ENCODE results near the gene CEBPG. TPM values are rescaled to one million over a fixed set of nuclear protein-coding genes. Genes with fewer than 3 reads are reported as not detected.
A peak's percentile ranks its signal among the peaks of the same experiment; 100 is the strongest.

Gene CEBPG
- total and polyA plus RNA-seq, 3 experiments from 2014 or later, result 12.3 to 27.9 (median 27.8) TPM

- H3K27ac ChIP-seq (ENCODE audit: low read depth, low read length), result no peak overlapping the region
- Mint-ChIP-seq H3K27ac (no peak overlapping the region), H3K4me3 (no peak overlapping the region), H3K27me3 (no peaks in the 10 kb centered on the region), H3K4me1 (peaks cover 0 to 5% (median 0%) of the 10 kb centered on the region in 3 donors), H3K36me3 (peaks cover 0 to 12% (median 0%) of the 10 kb centered on the region in 3 donors), H3K9me3 (no peaks in the 10 kb centered on the region)
- H3K4me3 ChIP-seq (ENCODE audit: low read length), result no peak overlapping the region
- DNase-seq, result peak in 1 of 5 donors; percentile 14
- no peaks in the 10 kb centered on the region for H3K4me1 ChIP-seq (ENCODE audit: insufficient read depth, low read length)
- ChIA-PET POLR2A (no interaction called here), CTCF (interaction anchor here (1.7 kb wide), 1 partner anchor 24 kb away, joined by 4 read pairs; no protein-coding TSS in a partner anchor)
- no peaks in the 10 kb centered on the region for H3K9me3 ChIP-seq (ENCODE audit: low read length)
- no peaks in the 10 kb centered on the region for H3K27me3 ChIP-seq (ENCODE audit: insufficient read depth, low read length, poor library complexity, severe bottlenecking)
- no peaks in the 10 kb centered on the region for H3K36me3 ChIP-seq (ENCODE audit: insufficient read depth, low read length)
Observed at GRCh38 chr19:33391631-33392249, 18.2 kb downstream of the CEBPG start.

- DNase-seq, result peak in 1 of 5 donors; percentile 47
- no peaks in the 10 kb centered on the region for H3K36me3 ChIP-seq (ENCODE audit: insufficient read depth, low read length)
- no peaks in the 10 kb centered on the region for H3K4me1 ChIP-seq (ENCODE audit: insufficient read depth, low read length)
- H3K27me3 ChIP-seq (ENCODE audit: insufficient read depth, low read length, poor library complexity, severe bottlenecking), result no peaks in the 10 kb centered on the region
- H3K9me3 ChIP-seq (ENCODE audit: low read length), result no peaks in the 10 kb centered on the region
- Mint-ChIP-seq H3K27ac (no peak overlapping the region), H3K4me3 (no peak overlapping the region), H3K27me3 (no peaks in the 10 kb centered on the region), H3K36me3 (peaks cover 0 to 3% (median 0%) of the 10 kb centered on the region in 3 donors), H3K9me3 (no peaks in the 10 kb centered on the region), H3K4me1 (no peaks in the 10 kb centered on the region)
- H3K4me3 ChIP-seq (ENCODE audit: low read length), result no peak overlapping the region
- ChIA-PET CTCF (interaction anchor here (0.8 kb wide), 1 partner anchor 14 kb away, joined by 3 read pairs; no protein-coding TSS in a partner anchor), POLR2A (no interaction called here)
- no peak overlapping the region for H3K27ac ChIP-seq (ENCODE audit: low read depth, low read length)
Observed at GRCh38 chr19:33392341-33393285, 19.1 kb downstream of the CEBPG start.

GRCh38 chr19:33393286-33394005 lies 19.9 kb downstream of the CEBPG start:
- no peaks in the 10 kb centered on the region for H3K9me3 ChIP-seq (ENCODE audit: low read length)
- CTCF ChIA-PET, result no interaction called here
- H3K4me3 ChIP-seq (ENCODE audit: low read length), result no peak overlapping the region
- H3K36me3 ChIP-seq (ENCODE audit: insufficient read depth, low read length), result no peaks in the 10 kb centered on the region
- no peaks in the 10 kb centered on the region for H3K27me3 Mint-ChIP-seq
- DNase-seq, result peak in 1 of 5 donors; percentile 25
- POLR2A ChIA-PET, result no interaction called here
- H3K27ac ChIP-seq (ENCODE audit: low read depth, low read length), result no peak overlapping the region
- H3K4me1 ChIP-seq (ENCODE audit: insufficient read depth, low read length), result no peaks in the 10 kb centered on the region
- H3K27ac Mint-ChIP-seq, result peak overlapping the region in 1 of 8 donors; percentile 23
- H3K27me3 ChIP-seq (ENCODE audit: insufficient read depth, low read length, poor library complexity, severe bottlenecking), result no peaks in the 10 kb centered on the region
- no peaks in the 10 kb centered on the region for H3K9me3 Mint-ChIP-seq
- peaks cover 0 to 3% (median 0%) of the 10 kb centered on the region in 3 donors for H3K36me3 Mint-ChIP-seq
- no peaks in the 10 kb centered on the region for H3K4me1 Mint-ChIP-seq
- no peak overlapping the region for H3K4me3 Mint-ChIP-seq

GRCh38 chr19:33394006-33394722 lies 20.7 kb downstream of the CEBPG start:
- H3K27ac Mint-ChIP-seq, result peak overlapping the region in 1 of 8 donors; percentile 81
- H3K27me3 Mint-ChIP-seq, result no peaks in the 10 kb centered on the region
- H3K4me3 Mint-ChIP-seq, result no peak overlapping the region
- H3K4me1 ChIP-seq (ENCODE audit: insufficient read depth, low read length), result no peaks in the 10 kb centered on the region
- CTCF ChIA-PET, result interaction anchor here (0.8 kb wide), 1 partner anchor 13 kb away, joined by 4 read pairs; no protein-coding TSS in a partner anchor
- DNase-seq, result peak in 1 of 5 donors; percentile 33
- no peaks in the 10 kb centered on the region for H3K36me3 ChIP-seq (ENCODE audit: insufficient read depth, low read length)
- no peaks in the 10 kb centered on the region for H3K9me3 Mint-ChIP-seq
- H3K4me1 Mint-ChIP-seq, result no peaks in the 10 kb centered on the region
- no peaks in the 10 kb centered on the region for H3K27me3 ChIP-seq (ENCODE audit: insufficient read depth, low read length, poor library complexity, severe bottlenecking)
- H3K9me3 ChIP-seq (ENCODE audit: low read length), result no peaks in the 10 kb centered on the region
- peaks cover 0 to 3% (median 0%) of the 10 kb centered on the region in 3 donors for H3K36me3 Mint-ChIP-seq
- POLR2A ChIA-PET, result no interaction called here
- H3K4me3 ChIP-seq (ENCODE audit: low read length), result no peak overlapping the region
- H3K27ac ChIP-seq (ENCODE audit: low read depth, low read length), result no peak overlapping the region

GRCh38 chr19:33394723-33395560 lies 21.4 kb downstream of the CEBPG start:
- ChIA-PET CTCF (interaction anchor here (0.8 to 1.0 kb wide), 2 partner anchors 12 kb away, joined by 3 to 4 read pairs; no protein-coding TSS in a partner anchor), POLR2A (no interaction called here)
- Histone ChIP-seq H3K27me3 (ENCODE audit: insufficient read depth, low read length, poor library complexity, severe bottlenecking) (no peaks in the 10 kb centered on the region), H3K36me3 (ENCODE audit: insufficient read depth, low read length) (no peaks in the 10 kb centered on the region), H3K27ac (ENCODE audit: low read depth, low read length) (no peak overlapping the region), H3K9me3 (ENCODE audit: low read length) (no peaks in the 10 kb centered on the region), H3K4me1 (ENCODE audit: insufficient read depth, low read length) (no peaks in the 10 kb centered on the region), H3K4me3 (ENCODE audit: low read length) (no peak overlapping the region)
- H3K4me1 Mint-ChIP-seq, result no peaks in the 10 kb centered on the region
- H3K27ac Mint-ChIP-seq, result peak overlapping the region in 2 of 8 donors; percentile 81 to 84
- peaks cover 0 to 3% (median 0%) of the 10 kb centered on the region in 3 donors for H3K36me3 Mint-ChIP-seq
- no peaks in the 10 kb centered on the region for H3K9me3 Mint-ChIP-seq
- H3K4me3 Mint-ChIP-seq, result no peak overlapping the region
- H3K27me3 Mint-ChIP-seq, result peaks cover 0 to 1% of the 10 kb centered on the region in 2 donors
- DNase-seq, result peak in 1 of 5 donors; percentile 22

GRCh38 chr19:33395561-33396550 lies 22.3 kb downstream of the CEBPG start:
- POLR2A ChIA-PET, result no interaction called here
- Histone ChIP-seq H3K4me1 (ENCODE audit: insufficient read depth, low read length) (no peaks in the 10 kb centered on the region), H3K27me3 (ENCODE audit: insufficient read depth, low read length, poor library complexity, severe bottlenecking) (no peaks in the 10 kb centered on the region), H3K9me3 (ENCODE audit: low read length) (no peaks in the 10 kb centered on the region), H3K4me3 (ENCODE audit: low read length) (no peak overlapping the region), H3K27ac (ENCODE audit: low read depth, low read length) (no peak overlapping the region), H3K36me3 (ENCODE audit: insufficient read depth, low read length) (no peaks in the 10 kb centered on the region)
- no peak overlapping the region for H3K4me3 Mint-ChIP-seq
- peaks cover 0 to 4% (median 0%) of the 10 kb centered on the region in 3 donors for H3K36me3 Mint-ChIP-seq
- DNase-seq, result peak in 1 of 5 donors; percentile 41
- H3K27me3 Mint-ChIP-seq, result peaks cover 0 to 1% of the 10 kb centered on the region in 2 donors
- H3K9me3 Mint-ChIP-seq, result no peaks in the 10 kb centered on the region
- H3K27ac Mint-ChIP-seq, result peak overlapping the region in 2 of 8 donors; percentile 26 to 38
- no peaks in the 10 kb centered on the region for H3K4me1 Mint-ChIP-seq
- CTCF ChIA-PET, result interaction anchor here (1.0 kb wide), 1 partner anchor 13 kb away, joined by 3 read pairs; no protein-coding TSS in a partner anchor

Data from CD8-positive, alpha-beta memory T cell (primary cell).